Immature natural killer cell (primary cell): ENCODE data around the gene LIN7A. TPM values are rescaled to one million over a fixed set of nuclear protein-coding genes. Genes with fewer than 3 reads are reported as not detected.

Source experiments
- DNase-seq, 3 donors: peaks; one replicate each; pipeline ENCODE4 v3.0.0; 2022; ENCODE audit warnings: mixed read lengths in 1 of 3
- H3K27ac Mint-ChIP-seq, 6 donors: one replicate each; pipeline ENCODE4 v1.8.0; 2020; ENCODE audit warnings: mixed read lengths in 6 of 6, mild to moderate bottlenecking in 5 of 6, inconsistent platforms in 4 of 6, moderate library complexity in 3 of 6
- H3K27me3 Mint-ChIP-seq, 3 donors: one replicate each; pipeline ENCODE4 v1.8.0; 2020 to 2021; ENCODE audit warnings: low read depth in 3 of 3, mild to moderate bottlenecking in 3 of 3, mixed read lengths in 3 of 3, moderate library complexity in 3 of 3, inconsistent platforms in 1 of 3
- H3K36me3 Mint-ChIP-seq, 3 donors: one replicate each; pipeline ENCODE4 v1.8.0; 2020; ENCODE audit warnings: mixed read lengths in 3 of 3, inconsistent platforms in 2 of 3, mild to moderate bottlenecking in 2 of 3
- H3K4me1 Mint-ChIP-seq, 2 donors: one replicate each; pipeline ENCODE4 v1.8.0; 2020; ENCODE audit warnings: inconsistent platforms in 2 of 2, mild to moderate bottlenecking in 2 of 2, mixed read lengths in 2 of 2, moderate library complexity in 1 of 2
- H3K4me3 Mint-ChIP-seq, 5 donors: one replicate each; pipeline ENCODE4 v1.8.0; 2020; ENCODE audit warnings: mild to moderate bottlenecking in 5 of 5, mixed read lengths in 5 of 5, inconsistent platforms in 3 of 5, moderate library complexity in 3 of 5
- H3K9me3 Mint-ChIP-seq, 6 donors: one replicate each; pipeline ENCODE4 v1.8.0; 2020; ENCODE audit warnings: mild to moderate bottlenecking in 6 of 6, mixed read lengths in 6 of 6, inconsistent platforms in 4 of 6, moderate library complexity in 3 of 6
- polyA plus RNA-seq, 3 donors: library from polyadenylated mRNA; unstranded; fragments of 300-500 nt; fragmentation: Illumina TruSeq; gene quantifications; one replicate each; pipeline ENCODE4 v1.2.3, GENCODE V29; 2021

Gene LIN7A, protein sequence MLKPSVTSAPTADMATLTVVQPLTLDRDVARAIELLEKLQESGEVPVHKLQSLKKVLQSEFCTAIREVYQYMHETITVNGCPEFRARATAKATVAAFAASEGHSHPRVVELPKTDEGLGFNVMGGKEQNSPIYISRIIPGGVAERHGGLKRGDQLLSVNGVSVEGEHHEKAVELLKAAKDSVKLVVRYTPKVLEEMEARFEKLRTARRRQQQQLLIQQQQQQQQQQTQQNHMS
- polyA plus RNA-seq = under 1 TPM in 1 of 3 donors, not detected in 2; 0.35 TPM

DNA sequence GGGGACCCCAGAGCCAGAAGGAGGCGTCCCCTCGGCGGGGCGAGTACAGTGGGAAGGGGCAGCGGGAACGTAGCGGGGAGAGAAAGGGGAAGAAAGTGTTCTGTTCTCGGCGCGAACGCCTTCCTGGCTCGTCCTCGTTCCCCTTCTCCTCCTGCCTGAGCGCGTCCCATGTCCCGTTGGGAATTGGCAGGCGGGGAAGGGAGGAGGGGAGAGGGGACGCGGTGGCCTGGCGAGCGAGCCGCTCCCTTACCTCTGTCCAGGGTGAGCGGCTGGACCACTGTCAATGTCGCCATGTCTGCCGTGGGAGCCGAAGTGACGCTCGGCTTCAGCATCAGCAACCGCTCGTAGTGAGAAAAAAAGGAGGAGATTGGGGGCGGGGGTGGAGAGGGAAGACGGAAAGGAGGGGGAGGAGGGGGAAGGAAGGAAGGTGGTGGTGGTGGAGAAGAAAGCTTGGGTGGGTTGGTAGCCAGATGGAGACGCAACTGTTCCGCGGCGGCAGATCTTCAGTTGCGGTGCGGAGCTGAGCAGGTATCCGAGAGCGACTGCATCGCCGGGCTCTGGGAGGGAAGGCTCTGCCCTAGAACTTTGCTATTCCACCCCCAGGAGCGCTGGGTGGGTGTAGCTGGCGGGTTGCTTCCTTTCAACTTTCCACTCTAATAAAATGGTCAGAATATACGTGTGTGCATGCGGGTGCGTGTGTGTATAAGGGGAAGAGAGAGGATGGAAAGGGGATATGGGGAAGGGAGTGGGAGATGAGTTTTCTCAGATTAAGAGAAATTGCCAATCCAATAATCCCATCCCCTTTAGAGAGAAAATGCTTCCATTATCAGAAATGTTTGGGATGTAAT, at the start of gene LIN7A:
TSS of gene LIN7A (minus strand) at position 544 of the 848 bp plus-strand sequence. CDS start at position 332, 212 bp downstream.
- H3K36me3 Mint-ChIP-seq = peaks cover 0 to 5% (median 0%) of the 10 kb centered on the region in 3 donors
- no peaks in the 10 kb centered on the region for H3K4me1 Mint-ChIP-seq
- no peak within 1 kb of the TSS for H3K27ac Mint-ChIP-seq
- peak within 1 kb of the TSS in 1 of 5 donors; percentile 65 for H3K4me3 Mint-ChIP-seq
- peaks cover 0 to 7% (median 0%) of the 10 kb centered on the region in 3 donors for H3K27me3 Mint-ChIP-seq
- DNase-seq = no peak
- H3K9me3 Mint-ChIP-seq = peaks cover 3 to 22% (median 9%) of the 10 kb centered on the region in 6 donors

GRCh38 chr12:80986224-80986623, 48.5 kb upstream of the LIN7A start:
- DNase-seq = no peak
- H3K27me3 Mint-ChIP-seq = no peaks in the 10 kb centered on the region
- no peaks in the 10 kb centered on the region for H3K4me1 Mint-ChIP-seq
- H3K4me3 Mint-ChIP-seq = no peak overlapping the region
- H3K36me3 Mint-ChIP-seq = no peaks in the 10 kb centered on the region
- peaks cover 5 to 50% (median 13%) of the 10 kb centered on the region in 6 donors for H3K9me3 Mint-ChIP-seq
- H3K27ac Mint-ChIP-seq = no peak overlapping the region

DNA sequence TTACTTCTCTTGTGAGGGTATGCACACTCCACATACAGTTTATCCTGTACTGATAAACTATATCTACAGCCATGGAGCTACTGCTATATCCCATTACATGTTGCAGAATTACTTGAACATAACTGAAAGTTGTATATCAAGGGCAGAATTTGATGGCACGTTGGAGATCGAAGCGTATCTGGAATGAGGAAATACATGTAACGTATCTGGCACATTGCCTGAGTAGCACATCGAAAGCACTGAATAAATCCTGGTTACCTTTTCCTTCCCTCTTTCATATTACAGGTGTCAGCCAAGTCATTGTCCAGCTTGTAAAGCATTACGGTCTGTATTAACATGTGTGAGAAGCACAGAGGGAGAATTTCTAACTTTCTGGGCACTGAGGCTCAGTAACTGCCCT, 42.1 kb upstream of the LIN7A start:
- DNase-seq = no peak
- Mint-ChIP-seq H3K4me1 (no peaks in the 10 kb centered on the region), H3K9me3 (peaks cover 6 to 53% (median 13%) of the 10 kb centered on the region in 6 donors), H3K27me3 (peaks cover 0 to 3% (median 3%) of the 10 kb centered on the region in 3 donors), H3K36me3 (no peaks in the 10 kb centered on the region), H3K4me3 (no peak overlapping the region), H3K27ac (no peak overlapping the region)

DNA sequence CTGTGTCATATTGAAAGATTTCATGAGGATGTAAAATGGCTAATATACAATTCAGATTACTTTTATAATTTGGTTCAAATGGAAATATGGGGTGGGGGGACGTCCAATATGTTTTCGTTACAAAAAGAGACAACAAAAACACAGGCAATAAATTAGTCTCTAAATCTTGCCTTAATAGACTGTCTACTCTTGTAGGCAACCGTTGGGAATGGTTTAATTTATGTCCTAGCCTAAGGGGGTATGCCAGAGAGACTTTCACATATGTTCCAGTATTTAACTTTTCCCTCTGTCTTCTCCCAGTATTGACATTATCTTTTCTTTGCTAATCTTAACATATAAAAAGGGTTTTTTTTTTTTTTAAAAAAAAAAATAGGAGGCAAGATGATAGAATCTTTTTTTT, 41.5 kb upstream of the LIN7A start:
- H3K27me3 Mint-ChIP-seq = peaks cover 0 to 3% (median 3%) of the 10 kb centered on the region in 3 donors
- peaks cover 6 to 48% (median 13%) of the 10 kb centered on the region in 6 donors for H3K9me3 Mint-ChIP-seq
- no peaks in the 10 kb centered on the region for H3K36me3 Mint-ChIP-seq
- no peak for DNase-seq
- H3K4me1 Mint-ChIP-seq = no peaks in the 10 kb centered on the region
- H3K27ac Mint-ChIP-seq = no peak overlapping the region
- H3K4me3 Mint-ChIP-seq = no peak overlapping the region

DNA sequence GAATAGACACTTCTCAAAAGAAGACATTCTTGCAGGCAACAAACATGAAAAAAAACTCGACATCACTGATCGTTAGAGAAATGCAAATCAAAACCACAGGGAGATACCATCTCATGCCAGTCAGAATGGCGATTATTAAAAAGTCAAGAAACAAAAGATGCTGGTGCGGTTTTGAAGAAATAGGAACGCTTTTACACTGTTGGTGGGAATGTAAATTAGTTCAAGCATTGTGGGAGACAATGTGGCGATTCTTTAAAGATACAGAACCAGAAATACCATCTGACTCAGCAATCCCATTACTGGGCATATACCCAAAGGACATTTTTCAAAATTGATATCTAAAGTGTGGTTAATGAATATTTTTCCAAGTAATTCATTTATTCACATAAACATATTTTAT, 39.6 kb upstream of the LIN7A start:
- H3K4me3 Mint-ChIP-seq = no peak overlapping the region
- H3K27me3 Mint-ChIP-seq = peaks cover 0 to 3% (median 3%) of the 10 kb centered on the region in 3 donors
- no peaks in the 10 kb centered on the region for H3K4me1 Mint-ChIP-seq
- H3K9me3 Mint-ChIP-seq = peaks cover 3 to 33% (median 9%) of the 10 kb centered on the region in 6 donors
- DNase-seq = no peak
- no peak overlapping the region for H3K27ac Mint-ChIP-seq
- H3K36me3 Mint-ChIP-seq = no peaks in the 10 kb centered on the region

- Mint-ChIP-seq H3K4me1 (no peaks in the 10 kb centered on the region), H3K27me3 (no peaks in the 10 kb centered on the region), H3K9me3 (peaks cover 3 to 35% (median 15%) of the 10 kb centered on the region in 6 donors), H3K4me3 (no peak overlapping the region), H3K36me3 (no peaks in the 10 kb centered on the region), H3K27ac (no peak overlapping the region)
- DNase-seq = no peak
These were observed 30.6 kb upstream of the LIN7A start for GRCh38 chr12:80968326-80968725.

- Mint-ChIP-seq H3K9me3 (peaks cover 5 to 43% (median 18%) of the 10 kb centered on the region in 6 donors), H3K4me3 (no peak overlapping the region), H3K27me3 (no peaks in the 10 kb centered on the region), H3K27ac (no peak overlapping the region), H3K4me1 (no peaks in the 10 kb centered on the region), H3K36me3 (no peaks in the 10 kb centered on the region)
- no peak for DNase-seq
These were observed 29.8 kb upstream of the LIN7A start for GRCh38 chr12:80967565-80967964.

GRCh38 chr12:80966001-80966400, 28.3 kb upstream of the LIN7A start:
- Mint-ChIP-seq H3K36me3 (no peaks in the 10 kb centered on the region), H3K4me3 (no peak overlapping the region), H3K27me3 (no peaks in the 10 kb centered on the region), H3K4me1 (no peaks in the 10 kb centered on the region), H3K9me3 (peaks cover 6 to 49% (median 21%) of the 10 kb centered on the region in 6 donors), H3K27ac (no peak overlapping the region)
- DNase-seq = no peak

- no peaks in the 10 kb centered on the region for H3K36me3 Mint-ChIP-seq
These were observed 20.4 kb upstream of the LIN7A start for GRCh38 chr12:80958162-80958561.

GRCh38 chr12:80954857-80955520, 17.3 kb upstream of the LIN7A start:
- no peak overlapping the region for H3K27ac Mint-ChIP-seq
- peaks cover 0 to 12% (median 2%) of the 10 kb centered on the region in 6 donors for H3K9me3 Mint-ChIP-seq
- DNase-seq = no peak
- H3K4me3 Mint-ChIP-seq = no peak overlapping the region
- peaks cover 0 to 3% (median 2%) of the 10 kb centered on the region in 3 donors for H3K27me3 Mint-ChIP-seq
- no peaks in the 10 kb centered on the region for H3K36me3 Mint-ChIP-seq
- no peaks in the 10 kb centered on the region for H3K4me1 Mint-ChIP-seq

More at GRCh38 chr12:80958162-80958561, 20.4 kb upstream of the LIN7A start:
- Mint-ChIP-seq H3K27me3 (peaks cover 0 to 3% (median 0%) of the 10 kb centered on the region in 3 donors), H3K9me3 (peaks cover 2 to 23% (median 13%) of the 10 kb centered on the region in 6 donors), H3K4me1 (no peaks in the 10 kb centered on the region), H3K4me3 (no peak overlapping the region), H3K27ac (no peak overlapping the region)
- no peak for DNase-seq

DNA sequence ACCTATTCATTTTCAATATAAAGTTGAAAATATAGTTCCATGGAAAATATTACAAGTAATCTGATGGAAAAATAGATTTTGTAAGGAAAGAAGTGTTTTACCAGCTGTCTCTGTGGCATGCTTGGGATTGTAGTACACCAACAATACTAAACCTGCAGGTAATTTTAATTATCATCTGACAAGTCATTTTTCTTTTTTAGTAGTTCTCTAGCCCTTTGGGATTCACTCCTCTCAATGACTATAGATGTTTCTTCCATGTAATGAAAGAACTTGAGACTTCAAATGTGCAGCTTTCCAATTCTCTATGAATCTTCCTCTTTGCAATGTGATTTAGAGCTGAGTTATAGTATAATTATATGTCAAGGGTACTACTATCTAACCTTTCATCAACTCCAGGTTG, 14.7 kb upstream of the LIN7A start:
- Mint-ChIP-seq H3K27ac (no peak overlapping the region), H3K27me3 (peaks cover 0 to 5% (median 1%) of the 10 kb centered on the region in 3 donors), H3K4me1 (no peaks in the 10 kb centered on the region), H3K36me3 (no peaks in the 10 kb centered on the region), H3K9me3 (peaks cover 0 to 11% (median 8%) of the 10 kb centered on the region in 6 donors), H3K4me3 (no peak overlapping the region)
- DNase-seq = no peak

- H3K4me1 Mint-ChIP-seq = no peaks in the 10 kb centered on the region
- no peak for DNase-seq
- H3K36me3 Mint-ChIP-seq = no peaks in the 10 kb centered on the region
- H3K9me3 Mint-ChIP-seq = peaks cover 3 to 16% (median 9%) of the 10 kb centered on the region in 6 donors
- H3K4me3 Mint-ChIP-seq = no peak overlapping the region
- no peak overlapping the region for H3K27ac Mint-ChIP-seq
- H3K27me3 Mint-ChIP-seq = peaks cover 0 to 5% (median 3%) of the 10 kb centered on the region in 3 donors
These were observed 8.9 kb upstream of the LIN7A start for GRCh38 chr12:80946591-80946990.

- Mint-ChIP-seq H3K4me3 (no peak overlapping the region), H3K36me3 (peaks cover 0 to 5% (median 0%) of the 10 kb centered on the region in 3 donors), H3K27ac (no peak overlapping the region), H3K9me3 (peaks cover 3 to 20% (median 5%) of the 10 kb centered on the region in 6 donors), H3K27me3 (peaks cover 0 to 4% (median 3%) of the 10 kb centered on the region in 3 donors), H3K4me1 (no peaks in the 10 kb centered on the region)
- DNase-seq = no peak
These were observed 5.6 kb upstream of the LIN7A start for GRCh38 chr12:80943338-80943737.
